Hair follicular keratinocyte (primary cell): ENCODE results near the gene FBP1. TPM values are rescaled to one million over a fixed set of nuclear protein-coding genes. Genes with fewer than 3 reads are reported as not detected.

ENCODE experiments used
- total RNA-seq: library from RNA; depleted of rRNA; stranded (reverse); fragments of >200 nt; gene quantifications from 2 replicates; pipeline ENCODE4 v1.2.3, GENCODE V29; 2015

The FBP1 gene
- not detected in 2 replicates for total RNA-seq

GRCh38 chr9:94639061-94639998, at the start of gene FBP1:
Gene FBP1, minus strand, starts transcription at chr9:94639518. Its CDS starts 208 bp downstream, at chr9:94639310.

GRCh38 chr9:94593459-94594345, 45.6 kb downstream of the FBP1 start, which contains the start of gene FBP2:
Gene FBP2, minus strand, starts transcription at chr9:94593824. Its CDS starts 98 bp downstream, at chr9:94593726.

GRCh38 chr9:94554439-94555331, 84.6 kb downstream of the FBP1 start, which contains the start of gene PCAT7:
Gene PCAT7, plus strand, starts transcription at chr9:94555083.

Other genes with a start within 250 kb of the FBP1 start
- not detected in 2 replicates for gene PCAT7, start 84.4 kb downstream of the FBP1 start, total RNA-seq
- not detected in 2 replicates for gene FBP2, start 45.7 kb downstream of the FBP1 start, total RNA-seq
- gene AOPEP, start 87.2 kb upstream of the FBP1 start, total RNA-seq, result 14.6 and 25.6 TPM in 2 replicates